Thyroid gland (tissue), 4 donors: ENCODE measurements around the gene CACHD1. TPM values are rescaled to one million over a fixed set of nuclear protein-coding genes. Genes with fewer than 3 reads are reported as not detected.

Experiments
- DNase-seq, 2 donors: peaks; one replicate each; pipeline ENCODE4 v3.0.0-alpha.2; 2019
- H3K27ac ChIP-seq, 3 donors: fragments of 200-600 bp; sonication (generic); 1 replicate in 2 of 3; 2 replicates in 1 of 3; pipeline ENCODE4 v1.5.1; 2016 to 2019; ENCODE audit warnings: mild to moderate bottlenecking in 1 of 3, moderate library complexity in 1 of 3
- H3K27me3 ChIP-seq: fragments of 200-600 bp; sonication (generic); one replicate; pipeline ENCODE4 v1.5.1; 2019
- H3K36me3 ChIP-seq, 2 donors: fragments of 200-600 bp; sonication (generic); one replicate each; pipeline ENCODE4 v1.5.1; 2016 to 2019
- H3K4me1 ChIP-seq, 2 donors: fragments of 200-600 bp; sonication (generic); one replicate each; pipeline ENCODE4 v1.5.1; 2017 to 2019
- H3K4me3 ChIP-seq, 3 donors: fragments of 200-600 bp; sonication (generic); replicated peaks in 1 of 3; 1 replicate in 2 of 3; 2 replicates in 1 of 3; pipeline ENCODE4 v1.5.1; 2016; ENCODE audit warnings: mild to moderate bottlenecking in 1 of 3
- H3K9me3 ChIP-seq: fragments of 200-600 bp; sonication (generic); one replicate; pipeline ENCODE4 v1.5.1; 2017
- POLR2A ChIP-seq, 2 donors: fragments of 450-650 bp; IDR thresholded peaks; one replicate each; pipeline ENCODE4 v1.6.1; 2017; ENCODE audit warnings: antibody characterized with exemption in 2 of 2, mild to moderate bottlenecking in 2 of 2, moderate library complexity in 1 of 2
- WGBS, 2 donors: methylation state at CpG; one replicate each; pipeline ENCODE4 v1.1.5; 2017; 5-methylcytosine and 5-hydroxymethylcytosine counted together
- intact Hi-C: fragments of 100-400 bp; cut with DNase I; formaldehyde crosslinking; loops from one replicate; pipeline ENCODE4 v1.15.1; 2023
- total RNA-seq, 4 donors: library from RNA; depleted of rRNA; stranded (reverse); fragments of >200 nt; gene quantifications; one replicate each; pipeline ENCODE4 v1.2.3, GENCODE V29; 2016
- TF ChIP-seq, protein P1 (sequence below), 6 experiments: fragments of 200-600 bp in 3 of 6; fragments of 450-650 bp in 3 of 6; sonication (generic) in 3 of 6; IDR thresholded peaks; one replicate each; pipeline ENCODE4 v1.5.1; 2016 to 2019; ENCODE audit warnings: antibody characterized with exemption in 6 of 6, mild to moderate bottlenecking in 2 of 6, inconsistent platforms in 1 of 6, moderate library complexity in 1 of 6

Gene CACHD1
- total RNA-seq, 4 donors from 2014 or later = 12.9 to 25.1 (median 17.0) TPM

DNA sequence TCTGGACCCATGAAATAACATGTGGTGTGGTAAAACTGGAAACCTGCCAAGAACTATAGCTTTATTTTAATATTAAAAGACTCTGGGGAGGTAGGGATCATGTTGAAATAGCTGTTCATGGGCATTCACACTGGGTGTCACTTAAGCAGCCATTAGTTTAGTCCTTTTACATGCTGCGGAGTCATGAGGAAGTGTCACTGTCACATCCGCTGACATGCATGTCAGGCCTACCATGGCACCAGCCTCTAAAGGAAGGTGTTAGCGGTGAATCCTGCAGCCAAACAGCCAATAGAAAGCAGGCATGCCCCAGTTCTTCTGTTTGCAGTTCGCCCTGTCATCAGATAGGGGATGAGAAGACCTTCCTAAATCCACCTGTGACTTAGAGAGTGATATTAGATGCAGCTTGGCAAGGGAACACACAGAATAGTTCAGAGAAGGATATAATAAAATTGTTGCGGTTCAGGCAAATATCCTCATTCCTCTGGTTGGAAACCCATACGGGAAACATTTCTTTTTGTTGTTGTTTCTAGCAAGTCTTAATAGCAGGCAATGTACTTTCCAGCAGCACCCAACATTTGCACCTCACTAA lies 100.4 kb downstream of the CACHD1 start:
- DNase-seq = no peak
- 95% methylated on average over 6 of the region's 6 CpGs for WGBS, 2 donors
- no peak for TF ChIP-seq POLR2A (IDR thresholded peaks at IDR 0.05)
- Histone ChIP-seq H3K27me3 (no peaks in the 10 kb centered on the region), H3K9me3 (no peaks in the 10 kb centered on the region), H3K4me1 (peaks cover 0 to 5% of the 10 kb centered on the region in 2 donors), H3K36me3 (no peaks in the 10 kb centered on the region), H3K27ac (no peak overlapping the region), H3K4me3 (no peak overlapping the region)
- intact Hi-C loops = no loop called here

DNA sequence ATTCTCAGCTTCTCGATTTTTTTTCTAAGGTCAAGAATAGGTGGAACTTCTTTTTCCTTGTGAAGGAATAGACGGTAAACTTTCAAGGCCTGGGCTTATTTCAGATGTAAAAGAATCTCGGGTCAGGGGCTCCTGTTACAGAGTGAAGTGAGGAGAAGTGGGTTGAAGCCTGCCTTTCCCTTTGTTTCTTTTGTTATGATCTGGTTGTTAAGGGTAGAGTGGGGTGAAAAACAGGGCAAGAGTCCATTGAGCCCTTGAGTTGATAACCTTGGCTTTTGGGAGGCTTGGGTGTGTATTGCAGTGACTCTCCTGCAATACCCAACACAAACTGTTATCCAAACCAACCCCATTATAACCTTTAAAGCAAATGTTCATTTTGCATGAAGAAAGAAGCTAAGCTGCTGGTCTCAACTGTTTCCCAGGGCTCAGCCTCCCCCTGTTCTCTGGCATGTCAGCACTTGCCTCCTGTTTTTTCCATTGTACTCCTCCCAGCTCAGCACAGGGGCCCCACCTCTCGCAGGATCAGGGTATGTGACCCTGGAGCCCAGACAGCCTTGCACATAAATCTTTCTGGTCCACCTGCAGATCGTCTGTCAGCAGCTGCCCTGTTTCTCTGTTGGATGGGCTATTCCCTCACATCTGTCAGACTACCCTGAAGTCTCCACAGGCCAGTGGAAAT lies 102.4 kb downstream of the CACHD1 start:
- Histone ChIP-seq H3K36me3 (no peaks in the 10 kb centered on the region), H3K4me3 (no peak overlapping the region), H3K4me1 (peaks cover 0 to 5% of the 10 kb centered on the region in 2 donors), H3K9me3 (no peaks in the 10 kb centered on the region), H3K27me3 (no peaks in the 10 kb centered on the region), H3K27ac (no peak overlapping the region)
- TF ChIP-seq, protein P1, sequence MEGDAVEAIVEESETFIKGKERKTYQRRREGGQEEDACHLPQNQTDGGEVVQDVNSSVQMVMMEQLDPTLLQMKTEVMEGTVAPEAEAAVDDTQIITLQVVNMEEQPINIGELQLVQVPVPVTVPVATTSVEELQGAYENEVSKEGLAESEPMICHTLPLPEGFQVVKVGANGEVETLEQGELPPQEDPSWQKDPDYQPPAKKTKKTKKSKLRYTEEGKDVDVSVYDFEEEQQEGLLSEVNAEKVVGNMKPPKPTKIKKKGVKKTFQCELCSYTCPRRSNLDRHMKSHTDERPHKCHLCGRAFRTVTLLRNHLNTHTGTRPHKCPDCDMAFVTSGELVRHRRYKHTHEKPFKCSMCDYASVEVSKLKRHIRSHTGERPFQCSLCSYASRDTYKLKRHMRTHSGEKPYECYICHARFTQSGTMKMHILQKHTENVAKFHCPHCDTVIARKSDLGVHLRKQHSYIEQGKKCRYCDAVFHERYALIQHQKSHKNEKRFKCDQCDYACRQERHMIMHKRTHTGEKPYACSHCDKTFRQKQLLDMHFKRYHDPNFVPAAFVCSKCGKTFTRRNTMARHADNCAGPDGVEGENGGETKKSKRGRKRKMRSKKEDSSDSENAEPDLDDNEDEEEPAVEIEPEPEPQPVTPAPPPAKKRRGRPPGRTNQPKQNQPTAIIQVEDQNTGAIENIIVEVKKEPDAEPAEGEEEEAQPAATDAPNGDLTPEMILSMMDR (IDR thresholded peaks at IDR 0.05) = no peak
- TF ChIP-seq POLR2A (IDR thresholded peaks at IDR 0.05) = no peak
- WGBS, 2 donors = 62 to 68% methylated on average over 5 of the region's 5 CpGs
- no peak for DNase-seq
- intact Hi-C loops = no loop called here

GRCh38 chr1:64574301-64574700 lies 104.4 kb downstream of the CACHD1 start:
- H3K27me3 ChIP-seq = no peaks in the 10 kb centered on the region
- DNase-seq = no peak
- H3K9me3 ChIP-seq = no peaks in the 10 kb centered on the region
- intact Hi-C loops = no loop called here
- WGBS, 2 donors = 96 to 98% methylated on average over 3 of the region's 3 CpGs
- no peaks in the 10 kb centered on the region for H3K36me3 ChIP-seq
- H3K27ac ChIP-seq = no peak overlapping the region
- no peak overlapping the region for H3K4me3 ChIP-seq
- no peak for TF ChIP-seq POLR2A (IDR thresholded peaks at IDR 0.05)
- TF ChIP-seq, protein P1 (IDR thresholded peaks at IDR 0.05) = no peak
- H3K4me1 ChIP-seq = peaks cover 0 to 10% of the 10 kb centered on the region in 2 donors

- H3K27ac ChIP-seq = no peak overlapping the region
- H3K27me3 ChIP-seq = no peaks in the 10 kb centered on the region
- intact Hi-C loops = no loop called here
- TF ChIP-seq POLR2A (IDR thresholded peaks at IDR 0.05) = no peak
- TF ChIP-seq, protein P1 (IDR thresholded peaks at IDR 0.05) = no peak
- no peak for DNase-seq
- WGBS, 2 donors = 87% methylated on average over 11 of the region's 11 CpGs
- H3K4me3 ChIP-seq = no peak overlapping the region
- H3K36me3 ChIP-seq = no peaks in the 10 kb centered on the region
- H3K4me1 ChIP-seq = peaks cover 0 to 10% of the 10 kb centered on the region in 2 donors
- H3K9me3 ChIP-seq = no peaks in the 10 kb centered on the region
These were observed 106.2 kb downstream of the CACHD1 start for GRCh38 chr1:64575881-64576676.

DNA sequence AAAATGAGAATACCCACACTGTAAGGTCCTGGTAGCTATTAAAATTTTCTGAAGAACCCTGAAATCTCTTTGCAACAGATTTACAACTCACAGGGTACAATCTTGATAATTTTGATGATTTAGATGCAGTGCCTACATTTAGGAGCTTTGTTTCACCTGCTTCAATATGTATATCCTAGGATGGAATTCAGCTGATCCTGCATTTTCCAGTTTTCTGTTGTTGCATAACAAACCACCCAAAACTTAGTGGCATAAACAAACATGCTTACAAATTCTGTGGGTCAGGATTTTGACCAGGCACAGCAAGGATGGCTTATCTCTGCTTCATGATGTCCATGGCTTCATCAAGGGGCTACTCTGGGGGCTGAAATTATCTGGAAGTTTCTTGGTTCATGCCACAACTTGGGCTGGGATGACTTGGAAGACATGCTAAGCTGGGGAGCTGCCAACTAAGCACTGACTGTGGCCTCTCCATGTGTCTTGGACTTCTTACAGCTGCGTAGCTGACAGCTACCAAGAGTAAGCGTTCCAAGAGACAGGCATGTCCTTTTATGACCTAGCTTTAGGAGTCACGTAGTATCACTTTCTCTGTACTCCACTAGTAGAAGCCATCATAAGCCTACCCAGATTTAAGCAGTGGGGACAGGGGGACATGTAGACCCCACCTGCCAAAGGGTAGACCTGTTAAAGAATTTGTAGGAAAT lies 108.5 kb downstream of the CACHD1 start:
- Histone ChIP-seq H3K27me3 (no peaks in the 10 kb centered on the region), H3K4me1 (peaks cover 0 to 5% of the 10 kb centered on the region in 2 donors), H3K27ac (no peak overlapping the region), H3K9me3 (no peaks in the 10 kb centered on the region), H3K4me3 (no peak overlapping the region), H3K36me3 (no peaks in the 10 kb centered on the region)
- WGBS, 2 donors = 94 to 100% methylated on average over 3 of the region's 3 CpGs
- intact Hi-C loops = no loop called here
- TF ChIP-seq, protein P1 (IDR thresholded peaks at IDR 0.05) = no peak
- TF ChIP-seq POLR2A (IDR thresholded peaks at IDR 0.05) = no peak
- DNase-seq = no peak
